Heart left ventricle (tissue), 16 donors: ENCODE results near the gene MTFMT. TPM values are rescaled to one million over a fixed set of nuclear protein-coding genes. Genes with fewer than 3 reads are reported as not detected.

Experiments used
- ATAC-seq, 4 donors: fragments of 200-7000 bp; cut with Tn5 transposase; one replicate each; pipeline ENCODE4 v1.9.1; 2020 to 2022; ENCODE audit warnings: moderate library complexity in 4 of 4, mild to moderate bottlenecking in 3 of 4, moderate number of reproducible peaks in 1 of 4
- DNase-seq, 5 donors: peaks; one replicate each; pipeline ENCODE4 v3.0.0-alpha.2; 2020
- H3K27ac ChIP-seq, 12 donors: fragments of 200-600 bp; sonication (generic) in 4 of 12; one replicate each; pipeline versions ENCODE4 v1.5.0 to v1.8.0; 2016 to 2022; ENCODE audit warnings: mild to moderate bottlenecking in 2 of 12
- H3K27me3 ChIP-seq, 9 donors: fragments of 200-600 bp; sonication (generic) in 2 of 9; one replicate each; pipeline versions ENCODE4 v1.5.1 to v1.8.0; 2016 to 2022; ENCODE audit warnings: mild to moderate bottlenecking in 3 of 9
- H3K36me3 ChIP-seq, 9 donors: fragments of 200-600 bp; sonication (generic) in 2 of 9; one replicate each; pipeline versions ENCODE4 v1.5.0 to v1.8.0; 2018 to 2022; ENCODE audit warnings: mild to moderate bottlenecking in 2 of 9
- H3K4me1 ChIP-seq, 12 donors: fragments of 200-600 bp; sonication (generic) in 4 of 12; one replicate each; pipeline versions ENCODE4 v1.5.0 to v1.8.0; 2016 to 2022; ENCODE audit warnings: mild to moderate bottlenecking in 3 of 12
- H3K4me3 ChIP-seq, 12 donors: fragments of 200-600 bp; sonication (generic) in 4 of 12; one replicate each; pipeline versions ENCODE4 v1.5.0 to v1.8.0; 2017 to 2022; ENCODE audit warnings: mild to moderate bottlenecking in 9 of 12, moderate library complexity in 4 of 12
- H3K9me3 ChIP-seq, 12 donors: fragments of 200-600 bp; sonication (generic) in 4 of 12; one replicate each; pipeline versions ENCODE4 v1.5.0 to v1.8.0; 2016 to 2022; ENCODE audit warnings: mild to moderate bottlenecking in 1 of 12
- WGBS, 4 donors: extraction: QIAGEN DNeasy Blood & Tissue Kit in 2 of 4; methylation state at CpG; one replicate each; pipeline versions ENCODE4 v1.1.5 to v1.1.7; 2013 to 2018; 5-methylcytosine and 5-hydroxymethylcytosine counted together
- intact Hi-C, 10 donors: fragments of 100-400 bp; cut with DNase I; formaldehyde crosslinking; loops; one replicate each; pipeline versions ENCODE4 v1.11.1 to v1.14.2; 2022
- polyA plus RNA-seq, 2 donors: library from polyadenylated mRNA; stranded (reverse); fragments of 200-250 nt; gene quantifications; one replicate each; pipeline ENCODE4 v1.2.3, GENCODE V29; 2013
- total RNA-seq, 9 donors: library from RNA; depleted of rRNA in 2 of 9; stranded (reverse); fragments of >200 nt in 2 of 9; fragmentation: NEBNext Ultra II Directional in 3 of 9; extraction: Animal tissue kit (Norgen Biotek cat#: 25700) in 3 of 9; gene quantifications; one replicate each; pipeline versions ENCODE4 v1.1.0 to v1.2.4, GENCODE V29; 2016 to 2023
- TF ChIP-seq, protein P1 (sequence below), 12 donors: fragments of 200-600 bp; sonication (generic) in 4 of 12; IDR thresholded peaks; one replicate each; pipeline versions ENCODE4 v1.5.0 to v1.8.0; 2018 to 2022; ENCODE audit warnings: antibody characterized with exemption in 12 of 12, mild to moderate bottlenecking in 5 of 12
- donor health status: ischemic (EF 13 %, LVEDD 7.1; RV severe dilation, severe dysfunction).
- donor health status: healthy with polysubstance abuse.
- donor health status: DM: no; HTN: yes; CAD: no.
- donor health status: DM: no; HTN: no; CAD: no.
- donor health status: ischemic (EF 25% LVEDD 6.9; RV normal size, moderate dysfunction).
- donor health status: ischemic (EF 25% LVEDD 5.7; RV mildly dilated, moderate dysfunction).
- donor health status: healthy.
- donor health status: DM: yes; HTN: yes; CAD: no.
- donor health status: ischemic (EF 35%, LVEDD 5.7; RV mildly dilated, moderate dysfunction).
- donor health status: nonischemic (EF 11% LVEDD 7.7; RV severe dilation, severe dysfunction).
- donor health status: DM: yes; HTN: yes; CAD: no.
- donor health status: PGD.
- donor health status: ischemic (EF 29% LVEDD 5.4; RV normal size, mild dysfunction).
- donor health status: nonischemic (EF 23%, LVEDD 6.1; RV moderate dilation, normal function).

MTFMT gene
- total and polyA plus RNA-seq, 11 donors, result 6.0 to 41.0 (median 19.4) TPM

DNA sequence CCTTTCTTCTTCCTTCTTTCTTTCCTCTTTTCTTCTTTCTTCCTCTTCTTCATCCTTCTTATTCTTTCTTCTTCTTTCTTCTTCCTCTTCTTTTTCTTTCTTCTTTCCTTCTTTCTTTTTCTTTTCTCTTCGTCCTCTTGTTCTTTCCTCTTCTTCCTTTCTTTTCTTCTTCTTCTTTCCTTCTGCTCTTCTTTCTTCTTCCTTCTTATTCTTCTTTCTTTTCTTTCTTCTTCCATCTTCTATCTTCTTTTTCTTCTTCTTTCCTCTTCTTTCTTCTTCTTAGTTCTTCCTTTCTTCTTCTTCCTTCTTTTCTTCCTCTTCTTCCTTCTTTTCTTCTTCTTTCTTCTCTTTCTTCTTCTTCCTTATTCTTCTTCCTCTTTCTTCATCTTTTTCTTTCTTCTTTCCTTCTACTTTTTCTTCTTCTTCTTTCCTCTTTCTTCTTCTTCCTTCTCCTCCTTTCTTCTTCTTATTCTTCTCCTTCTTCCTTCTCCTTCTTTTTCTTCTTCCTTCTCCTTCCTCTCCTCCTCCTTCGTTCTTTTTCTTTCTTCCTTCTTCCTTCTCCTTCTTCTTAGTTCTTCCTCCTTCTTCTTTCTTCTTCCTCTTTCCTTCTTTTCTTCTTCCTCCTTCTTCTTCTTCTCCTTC, 77.5 kb downstream of the MTFMT start:
- 92 to 100% (median 96%) methylated on average over 2 of the region's 2 CpGs for WGBS, 4 donors
- no peak for ATAC-seq
- Histone ChIP-seq H3K27ac (no peak overlapping the region), H3K36me3 (peaks cover 0 to 20% (median 19%) of the 10 kb centered on the region in 9 donors), H3K9me3 (no peaks in the 10 kb centered on the region), H3K4me1 (no peaks in the 10 kb centered on the region), H3K4me3 (no peak overlapping the region), H3K27me3 (no peaks in the 10 kb centered on the region)
- no peak for DNase-seq
- TF ChIP-seq, protein P1, sequence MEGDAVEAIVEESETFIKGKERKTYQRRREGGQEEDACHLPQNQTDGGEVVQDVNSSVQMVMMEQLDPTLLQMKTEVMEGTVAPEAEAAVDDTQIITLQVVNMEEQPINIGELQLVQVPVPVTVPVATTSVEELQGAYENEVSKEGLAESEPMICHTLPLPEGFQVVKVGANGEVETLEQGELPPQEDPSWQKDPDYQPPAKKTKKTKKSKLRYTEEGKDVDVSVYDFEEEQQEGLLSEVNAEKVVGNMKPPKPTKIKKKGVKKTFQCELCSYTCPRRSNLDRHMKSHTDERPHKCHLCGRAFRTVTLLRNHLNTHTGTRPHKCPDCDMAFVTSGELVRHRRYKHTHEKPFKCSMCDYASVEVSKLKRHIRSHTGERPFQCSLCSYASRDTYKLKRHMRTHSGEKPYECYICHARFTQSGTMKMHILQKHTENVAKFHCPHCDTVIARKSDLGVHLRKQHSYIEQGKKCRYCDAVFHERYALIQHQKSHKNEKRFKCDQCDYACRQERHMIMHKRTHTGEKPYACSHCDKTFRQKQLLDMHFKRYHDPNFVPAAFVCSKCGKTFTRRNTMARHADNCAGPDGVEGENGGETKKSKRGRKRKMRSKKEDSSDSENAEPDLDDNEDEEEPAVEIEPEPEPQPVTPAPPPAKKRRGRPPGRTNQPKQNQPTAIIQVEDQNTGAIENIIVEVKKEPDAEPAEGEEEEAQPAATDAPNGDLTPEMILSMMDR (IDR thresholded peaks at IDR 0.05), result no peak
- intact Hi-C loops, result no loop called here

Other genes with a start within 250 kb of the MTFMT start
- gene PIF1, start 204.0 kb downstream of the MTFMT start, total RNA-seq, result 1 to 10 TPM in 2 of 9 donors, under 1 TPM in 5, not detected in 2; 0.23 to 4.6 (median 0.52) TPM
- gene PIF1, start 204.0 kb downstream of the MTFMT start, polyA plus RNA-seq, result under 1 TPM; 0.40 to 0.88 TPM
- 10 to 100 TPM in 3 of 9 donors, 1 to 10 TPM in 6; 7.0 to 50.8 (median 9.2) TPM for gene PLEKHO2, start 187.7 kb downstream of the MTFMT start, total RNA-seq
- gene PLEKHO2, start 187.7 kb downstream of the MTFMT start, polyA plus RNA-seq, result 10 to 100 TPM in 1 of 2 donors, 1 to 10 TPM in 1; 5.3 to 13.4 TPM
- gene ANKDD1A, start 117.7 kb downstream of the MTFMT start, total RNA-seq, result 1 to 10 TPM in 5 of 9 donors, under 1 TPM in 4; 0.42 to 3.4 (median 1.1) TPM
- gene ANKDD1A, start 117.7 kb downstream of the MTFMT start, polyA plus RNA-seq, result 1 to 10 TPM in 1 of 2 donors, under 1 TPM in 1; 0.88 to 1.2 TPM
- gene SPG21, start 39.7 kb downstream of the MTFMT start, total RNA-seq, result 10 to 100 TPM; 38.2 to 63.6 (median 48.7) TPM
- 10 to 100 TPM; 34.9 to 70.3 TPM for gene SPG21, start 39.7 kb downstream of the MTFMT start, polyA plus RNA-seq
- gene SLC51B, start 15.7 kb upstream of the MTFMT start, total RNA-seq, result not detected
- under 1 TPM in 1 of 2 donors, not detected in 1; 0.08 TPM for gene SLC51B, start 15.7 kb upstream of the MTFMT start, polyA plus RNA-seq
- 10 to 100 TPM in 7 of 9 donors, 1 to 10 TPM in 2; 8.3 to 35.0 (median 12.2) TPM for gene RASL12, start 38.4 kb upstream of the MTFMT start, total RNA-seq
- gene RASL12, start 38.4 kb upstream of the MTFMT start, polyA plus RNA-seq, result 10 to 100 TPM; 13.3 to 13.7 TPM
- 10 to 100 TPM in 1 of 9 donors, 1 to 10 TPM in 8; 3.2 to 11.8 (median 4.2) TPM for gene KBTBD13, start 47.1 kb upstream of the MTFMT start, total RNA-seq
- 1 to 10 TPM in 1 of 2 donors, under 1 TPM in 1; 0.78 to 9.0 TPM for gene KBTBD13, start 47.1 kb upstream of the MTFMT start, polyA plus RNA-seq
- 1 to 10 TPM in 7 of 9 donors, under 1 TPM in 2; 0.93 to 2.2 (median 1.3) TPM for gene UBAP1L, start 85.6 kb upstream of the MTFMT start, total RNA-seq
- 1 to 10 TPM in 1 of 2 donors, under 1 TPM in 1; 0.51 to 1.8 TPM for gene UBAP1L, start 85.6 kb upstream of the MTFMT start, polyA plus RNA-seq
- 10 to 100 TPM in 8 of 9 donors, 1 to 10 TPM in 1; 9.5 to 21.9 (median 13.9) TPM for gene PDCD7, start 104.2 kb upstream of the MTFMT start, total RNA-seq
- 10 to 100 TPM; 10.6 to 11.1 TPM for gene PDCD7, start 104.2 kb upstream of the MTFMT start, polyA plus RNA-seq
- 10 to 100 TPM; 43.8 to 64.8 (median 57.2) TPM for gene CLPX, start 155.7 kb upstream of the MTFMT start, total RNA-seq
- 10 to 100 TPM; 11.2 to 29.2 TPM for gene CLPX, start 155.7 kb upstream of the MTFMT start, polyA plus RNA-seq
- 10 to 100 TPM in 6 of 9 donors, 1 to 10 TPM in 3; 6.2 to 58.5 (median 12.3) TPM for gene CILP, start 181.8 kb upstream of the MTFMT start, total RNA-seq
- gene CILP, start 181.8 kb upstream of the MTFMT start, polyA plus RNA-seq, result 10 to 100 TPM in 1 of 2 donors, under 1 TPM in 1; 0.76 to 12.0 TPM